HEK293 (cell line): ENCODE results near the gene PAXX.
A peak's percentile ranks its signal among the peaks of the same experiment; 100 is the strongest.

Experiments used
- HOXA7 ChIP-seq: sonication (generic); formaldehyde crosslinking; IDR thresholded peaks from 2 replicates; pipeline ENCODE4 v1.8.1; 2022; ENCODE audit warnings: missing genetic modification reagents, borderline replicate concordance
- KLF1 ChIP-seq: fragments of 450-650 bp; formaldehyde crosslinking; IDR thresholded peaks from 2 replicates; pipeline ENCODE4 v1.5.1; 2016; ENCODE audit warnings: missing biosample characterization, missing genetic modification characterization
- KLF9 ChIP-seq: fragments of 450-650 bp; formaldehyde crosslinking; IDR thresholded peaks from 2 replicates; pipeline ENCODE4 v1.5.1; 2016; ENCODE audit warnings: missing biosample characterization, missing genetic modification characterization, low read depth
- RBAK ChIP-seq: fragments of 450-650 bp; formaldehyde crosslinking; IDR thresholded peaks from 2 replicates; pipeline ENCODE4 v1.5.1; 2016; ENCODE audit warnings: missing biosample characterization, missing genetic modification characterization
- SCRT1 ChIP-seq: fragments of 450-650 bp; formaldehyde crosslinking; IDR thresholded peaks from 2 replicates; pipeline ENCODE4 v1.5.1; 2016; ENCODE audit warnings: missing biosample characterization, missing genetic modification characterization, borderline replicate concordance
- SP2 ChIP-seq: fragments of 450-650 bp; formaldehyde crosslinking; IDR thresholded peaks from 2 replicates; pipeline ENCODE4 v1.5.1; 2016; ENCODE audit warnings: missing biosample characterization, missing genetic modification characterization
- YY1 ChIP-seq: fragments of 450-650 bp; formaldehyde crosslinking; IDR thresholded peaks from 2 replicates; pipeline ENCODE4 v1.5.1; 2018; ENCODE audit warnings: missing biosample characterization, missing genetic modification characterization
- ZBTB48 ChIP-seq: fragments of 450-650 bp; formaldehyde crosslinking; IDR thresholded peaks from 2 replicates; pipeline ENCODE4 v1.5.1; 2016; ENCODE audit warnings: missing biosample characterization, missing genetic modification characterization
- ZBTB8A ChIP-seq: fragments of 450-650 bp; formaldehyde crosslinking; IDR thresholded peaks from 2 replicates; pipeline ENCODE4 v1.5.1; 2016; ENCODE audit warnings: missing biosample characterization, missing genetic modification characterization
- ZFP37 ChIP-seq: fragments of 450-650 bp; formaldehyde crosslinking; IDR thresholded peaks from 2 replicates; pipeline ENCODE4 v1.5.1; 2016; ENCODE audit warnings: missing biosample characterization, missing genetic modification characterization
- ZIC2 ChIP-seq: fragments of 450-650 bp; formaldehyde crosslinking; IDR thresholded peaks from 2 replicates; pipeline ENCODE4 v1.5.1; 2016; ENCODE audit warnings: missing biosample characterization, missing genetic modification characterization
- ZNF112 ChIP-seq: fragments of 450-650 bp; formaldehyde crosslinking; IDR thresholded peaks from 2 replicates; pipeline ENCODE4 v1.5.0; 2017; ENCODE audit warnings: missing biosample characterization, missing genetic modification characterization
- ZNF223 ChIP-seq: fragments of 450-650 bp; formaldehyde crosslinking; IDR thresholded peaks from 2 replicates; pipeline ENCODE4 v1.5.1; 2016; ENCODE audit warnings: missing biosample characterization, missing genetic modification characterization
- ZNF324 ChIP-seq: fragments of 450-650 bp; formaldehyde crosslinking; IDR thresholded peaks from 2 replicates; pipeline ENCODE4 v1.5.1; 2016; ENCODE audit warnings: missing biosample characterization, missing genetic modification characterization
- ZNF423 ChIP-seq: fragments of 450-650 bp; formaldehyde crosslinking; IDR thresholded peaks from 2 replicates; pipeline ENCODE4 v1.5.1; 2016; ENCODE audit warnings: missing biosample characterization, missing genetic modification characterization
- ZNF501 ChIP-seq: fragments of 450-650 bp; formaldehyde crosslinking; IDR thresholded peaks from 2 replicates; pipeline ENCODE4 v1.5.1; 2016; ENCODE audit warnings: missing biosample characterization, missing genetic modification characterization
- ZNF521 ChIP-seq: fragments of 450-650 bp; formaldehyde crosslinking; IDR thresholded peaks from 2 replicates; pipeline ENCODE4 v1.5.1; 2017; ENCODE audit warnings: missing biosample characterization, mild to moderate bottlenecking, missing genetic modification characterization
- ZNF561 ChIP-seq: fragments of 450-650 bp; IDR thresholded peaks from 2 replicates; pipeline ENCODE4 v1.5.1; 2018; ENCODE audit warnings: missing biosample characterization, missing genetic modification characterization, borderline replicate concordance
- ZNF610 ChIP-seq: fragments of 450-650 bp; formaldehyde crosslinking; IDR thresholded peaks from 2 replicates; pipeline ENCODE4 v1.5.1; 2016; ENCODE audit warnings: missing biosample characterization, missing genetic modification characterization, borderline replicate concordance
- ZNF677 ChIP-seq: fragments of 450-650 bp; IDR thresholded peaks from 2 replicates; pipeline ENCODE4 v1.5.0; 2018; ENCODE audit warnings: missing biosample characterization, mild to moderate bottlenecking, missing genetic modification characterization, moderate library complexity
- ZNF768 ChIP-seq: fragments of 450-650 bp; formaldehyde crosslinking; IDR thresholded peaks from 2 replicates; pipeline ENCODE4 v1.5.1; 2018; ENCODE audit warnings: missing biosample characterization, mild to moderate bottlenecking, missing genetic modification characterization
- TF ChIP-seq, protein P1 (sequence below): fragments of 450-650 bp; formaldehyde crosslinking; optimal IDR thresholded peaks from 2 replicates; pipeline ENCODE3; 2016; ENCODE audit warnings: missing biosample characterization, mild to moderate bottlenecking, missing genetic modification characterization
- TF ChIP-seq, protein P2 (sequence below): fragments of 450-650 bp; formaldehyde crosslinking; IDR thresholded peaks from 2 replicates; pipeline ENCODE4 v1.5.1; 2016; ENCODE audit warnings: missing biosample characterization, missing genetic modification characterization
- TF ChIP-seq, protein P3 (sequence below): fragments of 450-650 bp; formaldehyde crosslinking; IDR thresholded peaks from 2 replicates; pipeline ENCODE4 v1.5.1; 2016; ENCODE audit warnings: missing biosample characterization, missing genetic modification characterization
- TF ChIP-seq, protein P4 (sequence below): fragments of 450-650 bp; formaldehyde crosslinking; IDR thresholded peaks from 2 replicates; pipeline ENCODE4 v1.5.0; 2017; ENCODE audit warnings: missing biosample characterization, missing genetic modification characterization, borderline replicate concordance
- TF ChIP-seq, protein P5 (sequence below): fragments of 450-650 bp; IDR thresholded peaks from 2 replicates; pipeline ENCODE4 v1.5.1; 2018; ENCODE audit warnings: missing biosample characterization, missing genetic modification characterization
- TF ChIP-seq, protein P6 (sequence below): fragments of 450-650 bp; formaldehyde crosslinking; IDR thresholded peaks from 2 replicates; pipeline ENCODE4 v1.5.1; 2016; ENCODE audit warnings: missing biosample characterization, missing genetic modification characterization
- TF ChIP-seq, protein P7 (sequence below): fragments of 450-650 bp; formaldehyde crosslinking; IDR thresholded peaks from 2 replicates; pipeline ENCODE4 v1.5.1; 2017; ENCODE audit warnings: missing biosample characterization, mild to moderate bottlenecking, missing genetic modification characterization, moderate library complexity

PAXX gene

DNA sequence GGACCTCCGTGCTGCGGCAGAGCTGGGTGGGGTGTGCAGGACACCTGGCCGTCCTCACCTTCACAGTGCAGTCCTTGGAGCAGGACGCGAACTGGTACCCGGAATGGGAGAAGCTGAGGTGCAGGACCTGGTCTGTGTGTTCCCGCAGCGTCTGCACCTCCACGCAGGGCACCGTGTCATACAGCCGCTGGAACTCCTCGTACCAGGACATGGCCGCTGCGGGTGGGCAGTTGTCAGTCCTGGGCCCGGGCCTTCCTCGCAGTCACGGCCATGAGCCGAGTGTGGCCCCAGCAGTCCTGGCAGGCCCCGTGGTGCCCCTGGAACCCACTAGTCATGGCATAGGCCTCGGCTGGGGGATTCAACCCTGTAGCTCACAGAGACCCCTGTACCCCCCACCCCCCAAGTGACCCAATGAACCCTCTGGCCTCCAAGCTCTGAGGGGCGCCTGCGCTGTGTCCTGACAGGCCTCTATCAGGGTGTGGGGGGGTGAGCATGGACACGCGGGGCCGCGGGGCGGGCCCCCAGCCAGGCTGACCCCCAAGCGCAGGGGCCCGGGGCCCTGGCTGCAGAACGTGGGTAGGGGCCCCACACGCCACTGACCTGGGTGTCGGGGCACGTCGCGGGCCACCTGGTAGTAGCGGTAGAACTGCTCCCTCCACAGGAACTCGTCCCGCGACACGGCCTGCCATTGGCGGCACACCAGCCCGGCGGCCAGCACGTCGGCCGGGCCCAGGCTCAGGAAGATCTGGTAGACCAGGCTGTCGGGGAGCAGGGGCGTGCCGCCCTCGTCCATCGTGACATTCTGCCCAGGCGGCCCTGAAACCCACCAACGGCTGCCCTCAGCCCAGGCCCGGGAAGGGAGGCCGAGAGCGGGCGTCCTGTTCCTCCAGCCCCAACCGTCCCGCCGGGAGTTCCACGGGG, 48.7 kb upstream of the PAXX start (continued):
- TF ChIP-seq ZNF223 (tag by site-specific recombination) (no peak), ZBTB48 (no peak), SCRT1 (tag by site-specific recombination) (no peak), HOXA7 (CRISPR knock-in tag) (no peak; the same call in 1 of the 2 replicates), ZNF521 (tag by site-specific recombination) (no peak), KLF1 (tag by site-specific recombination) (peak; percentile 64), ZBTB8A (tag by site-specific recombination) (peak; percentile 86), ZNF768 (no peak), SP2 (peak; percentile 41), ZNF677 (no peak), ZNF423 (tag by site-specific recombination) (no peak), ZNF324 (tag by site-specific recombination) (peak; percentile 64; the same call in 1 of the 2 replicates), RBAK (tag by site-specific recombination) (no peak), ZNF112 (tag by site-specific recombination) (no peak), ZNF501 (0 out of 2 replicates have a peak, but pooled peaks have one; percentile 23), ZNF561 (peak; percentile 11; the same call in 1 of the 2 replicates), KLF9 (tag by site-specific recombination) (peak; percentile 79), ZNF610 (tag by site-specific recombination) (no peak), YY1 (tag by site-specific recombination) (no peak; the same call in 1 of the 2 replicates), ZFP37 (tag by site-specific recombination) (peak; percentile 65; the same call in 1 of the 2 replicates), ZIC2 (tag by site-specific recombination) (no peak)
- TF ChIP-seq, protein P1, sequence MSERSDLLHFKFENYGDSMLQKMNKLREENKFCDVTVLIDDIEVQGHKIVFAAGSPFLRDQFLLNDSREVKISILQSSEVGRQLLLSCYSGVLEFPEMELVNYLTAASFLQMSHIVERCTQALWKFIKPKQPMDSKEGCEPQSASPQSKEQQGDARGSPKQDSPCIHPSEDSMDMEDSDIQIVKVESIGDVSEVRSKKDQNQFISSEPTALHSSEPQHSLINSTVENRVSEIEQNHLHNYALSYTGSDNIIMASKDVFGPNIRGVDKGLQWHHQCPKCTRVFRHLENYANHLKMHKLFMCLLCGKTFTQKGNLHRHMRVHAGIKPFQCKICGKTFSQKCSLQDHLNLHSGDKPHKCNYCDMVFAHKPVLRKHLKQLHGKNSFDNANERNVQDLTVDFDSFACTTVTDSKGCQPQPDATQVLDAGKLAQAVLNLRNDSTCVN (tag by site-specific recombination): peak; percentile 42
- TF ChIP-seq, protein P2, sequence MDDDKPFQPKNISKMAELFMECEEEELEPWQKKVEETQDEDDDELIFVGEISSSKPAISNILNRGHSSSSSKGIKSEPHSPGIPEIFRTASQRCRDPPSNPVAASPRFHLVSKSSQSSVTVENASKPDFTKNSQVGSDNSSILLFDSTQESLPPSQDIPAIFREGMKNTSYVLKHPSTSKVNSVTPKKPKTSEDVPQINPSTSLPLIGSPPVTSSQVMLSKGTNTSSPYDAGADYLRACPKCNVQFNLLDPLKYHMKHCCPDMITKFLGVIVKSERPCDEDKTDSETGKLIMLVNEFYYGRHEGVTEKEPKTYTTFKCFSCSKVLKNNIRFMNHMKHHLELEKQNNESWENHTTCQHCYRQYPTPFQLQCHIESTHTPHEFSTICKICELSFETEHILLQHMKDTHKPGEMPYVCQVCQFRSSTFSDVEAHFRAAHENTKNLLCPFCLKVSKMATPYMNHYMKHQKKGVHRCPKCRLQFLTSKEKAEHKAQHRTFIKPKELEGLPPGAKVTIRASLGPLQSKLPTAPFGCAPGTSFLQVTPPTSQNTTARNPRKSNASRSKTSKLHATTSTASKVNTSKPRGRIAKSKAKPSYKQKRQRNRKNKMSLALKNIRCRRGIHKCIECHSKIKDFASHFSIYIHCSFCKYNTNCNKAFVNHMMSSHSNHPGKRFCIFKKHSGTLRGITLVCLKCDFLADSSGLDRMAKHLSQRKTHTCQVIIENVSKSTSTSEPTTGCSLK (tag by site-specific recombination): no peak
- TF ChIP-seq, protein P3, sequence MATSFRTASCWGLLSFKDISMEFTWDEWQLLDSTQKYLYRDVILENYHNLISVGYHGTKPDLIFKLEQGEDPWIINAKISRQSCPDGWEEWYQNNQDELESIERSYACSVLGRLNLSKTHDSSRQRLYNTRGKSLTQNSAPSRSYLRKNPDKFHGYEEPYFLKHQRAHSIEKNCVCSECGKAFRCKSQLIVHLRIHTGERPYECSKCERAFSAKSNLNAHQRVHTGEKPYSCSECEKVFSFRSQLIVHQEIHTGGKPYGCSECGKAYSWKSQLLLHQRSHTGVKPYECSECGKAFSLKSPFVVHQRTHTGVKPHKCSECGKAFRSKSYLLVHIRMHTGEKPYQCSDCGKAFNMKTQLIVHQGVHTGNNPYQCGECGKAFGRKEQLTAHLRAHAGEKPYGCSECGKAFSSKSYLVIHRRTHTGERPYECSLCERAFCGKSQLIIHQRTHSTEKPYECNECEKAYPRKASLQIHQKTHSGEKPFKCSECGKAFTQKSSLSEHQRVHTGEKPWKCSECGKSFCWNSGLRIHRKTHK (tag by site-specific recombination): no peak
- TF ChIP-seq, protein P4, sequence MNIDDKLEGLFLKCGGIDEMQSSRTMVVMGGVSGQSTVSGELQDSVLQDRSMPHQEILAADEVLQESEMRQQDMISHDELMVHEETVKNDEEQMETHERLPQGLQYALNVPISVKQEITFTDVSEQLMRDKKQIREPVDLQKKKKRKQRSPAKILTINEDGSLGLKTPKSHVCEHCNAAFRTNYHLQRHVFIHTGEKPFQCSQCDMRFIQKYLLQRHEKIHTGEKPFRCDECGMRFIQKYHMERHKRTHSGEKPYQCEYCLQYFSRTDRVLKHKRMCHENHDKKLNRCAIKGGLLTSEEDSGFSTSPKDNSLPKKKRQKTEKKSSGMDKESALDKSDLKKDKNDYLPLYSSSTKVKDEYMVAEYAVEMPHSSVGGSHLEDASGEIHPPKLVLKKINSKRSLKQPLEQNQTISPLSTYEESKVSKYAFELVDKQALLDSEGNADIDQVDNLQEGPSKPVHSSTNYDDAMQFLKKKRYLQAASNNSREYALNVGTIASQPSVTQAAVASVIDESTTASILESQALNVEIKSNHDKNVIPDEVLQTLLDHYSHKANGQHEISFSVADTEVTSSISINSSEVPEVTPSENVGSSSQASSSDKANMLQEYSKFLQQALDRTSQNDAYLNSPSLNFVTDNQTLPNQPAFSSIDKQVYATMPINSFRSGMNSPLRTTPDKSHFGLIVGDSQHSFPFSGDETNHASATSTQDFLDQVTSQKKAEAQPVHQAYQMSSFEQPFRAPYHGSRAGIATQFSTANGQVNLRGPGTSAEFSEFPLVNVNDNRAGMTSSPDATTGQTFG: no peak
- TF ChIP-seq, protein P5, sequence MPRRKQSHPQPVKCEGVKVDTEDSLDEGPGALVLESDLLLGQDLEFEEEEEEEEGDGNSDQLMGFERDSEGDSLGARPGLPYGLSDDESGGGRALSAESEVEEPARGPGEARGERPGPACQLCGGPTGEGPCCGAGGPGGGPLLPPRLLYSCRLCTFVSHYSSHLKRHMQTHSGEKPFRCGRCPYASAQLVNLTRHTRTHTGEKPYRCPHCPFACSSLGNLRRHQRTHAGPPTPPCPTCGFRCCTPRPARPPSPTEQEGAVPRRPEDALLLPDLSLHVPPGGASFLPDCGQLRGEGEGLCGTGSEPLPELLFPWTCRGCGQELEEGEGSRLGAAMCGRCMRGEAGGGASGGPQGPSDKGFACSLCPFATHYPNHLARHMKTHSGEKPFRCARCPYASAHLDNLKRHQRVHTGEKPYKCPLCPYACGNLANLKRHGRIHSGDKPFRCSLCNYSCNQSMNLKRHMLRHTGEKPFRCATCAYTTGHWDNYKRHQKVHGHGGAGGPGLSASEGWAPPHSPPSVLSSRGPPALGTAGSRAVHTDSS: no peak
- TF ChIP-seq, protein P6, sequence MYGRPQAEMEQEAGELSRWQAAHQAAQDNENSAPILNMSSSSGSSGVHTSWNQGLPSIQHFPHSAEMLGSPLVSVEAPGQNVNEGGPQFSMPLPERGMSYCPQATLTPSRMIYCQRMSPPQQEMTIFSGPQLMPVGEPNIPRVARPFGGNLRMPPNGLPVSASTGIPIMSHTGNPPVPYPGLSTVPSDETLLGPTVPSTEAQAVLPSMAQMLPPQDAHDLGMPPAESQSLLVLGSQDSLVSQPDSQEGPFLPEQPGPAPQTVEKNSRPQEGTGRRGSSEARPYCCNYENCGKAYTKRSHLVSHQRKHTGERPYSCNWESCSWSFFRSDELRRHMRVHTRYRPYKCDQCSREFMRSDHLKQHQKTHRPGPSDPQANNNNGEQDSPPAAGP (tag by site-specific recombination): 0 out of 2 replicates have a peak, but pooled peaks have one; percentile 16
- TF ChIP-seq, protein P7, sequence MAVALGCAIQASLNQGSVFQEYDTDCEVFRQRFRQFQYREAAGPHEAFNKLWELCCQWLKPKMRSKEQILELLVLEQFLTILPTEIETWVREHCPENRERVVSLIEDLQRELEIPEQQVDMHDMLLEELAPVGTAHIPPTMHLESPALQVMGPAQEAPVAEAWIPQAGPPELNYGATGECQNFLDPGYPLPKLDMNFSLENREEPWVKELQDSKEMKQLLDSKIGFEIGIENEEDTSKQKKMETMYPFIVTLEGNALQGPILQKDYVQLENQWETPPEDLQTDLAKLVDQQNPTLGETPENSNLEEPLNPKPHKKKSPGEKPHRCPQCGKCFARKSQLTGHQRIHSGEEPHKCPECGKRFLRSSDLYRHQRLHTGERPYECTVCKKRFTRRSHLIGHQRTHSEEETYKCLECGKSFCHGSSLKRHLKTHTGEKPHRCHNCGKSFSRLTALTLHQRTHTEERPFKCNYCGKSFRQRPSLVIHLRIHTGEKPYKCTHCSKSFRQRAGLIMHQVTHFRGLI (tag by site-specific recombination): peak; percentile 92
